ENCODE results near the gene LSM14B.

The LSM14B gene

DNA sequence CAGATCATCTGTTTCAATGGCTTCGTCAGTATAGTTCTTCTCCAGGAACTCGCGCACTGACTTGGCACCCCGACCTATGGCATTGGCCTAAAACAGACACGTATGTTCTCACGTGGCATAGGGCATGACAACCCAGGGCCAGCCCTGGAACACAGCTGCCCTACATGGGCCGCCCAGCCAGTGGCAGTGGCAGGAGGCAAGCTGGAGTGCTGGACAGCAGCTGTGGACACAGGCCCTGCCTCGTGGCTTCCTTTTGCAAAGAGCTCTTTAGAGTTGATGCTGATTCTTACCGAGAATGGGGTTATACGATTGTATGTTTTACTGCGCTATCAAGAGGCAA lies 15.9 kb downstream of the LSM14B start:
- TF ChIP-seq, protein P1, sequence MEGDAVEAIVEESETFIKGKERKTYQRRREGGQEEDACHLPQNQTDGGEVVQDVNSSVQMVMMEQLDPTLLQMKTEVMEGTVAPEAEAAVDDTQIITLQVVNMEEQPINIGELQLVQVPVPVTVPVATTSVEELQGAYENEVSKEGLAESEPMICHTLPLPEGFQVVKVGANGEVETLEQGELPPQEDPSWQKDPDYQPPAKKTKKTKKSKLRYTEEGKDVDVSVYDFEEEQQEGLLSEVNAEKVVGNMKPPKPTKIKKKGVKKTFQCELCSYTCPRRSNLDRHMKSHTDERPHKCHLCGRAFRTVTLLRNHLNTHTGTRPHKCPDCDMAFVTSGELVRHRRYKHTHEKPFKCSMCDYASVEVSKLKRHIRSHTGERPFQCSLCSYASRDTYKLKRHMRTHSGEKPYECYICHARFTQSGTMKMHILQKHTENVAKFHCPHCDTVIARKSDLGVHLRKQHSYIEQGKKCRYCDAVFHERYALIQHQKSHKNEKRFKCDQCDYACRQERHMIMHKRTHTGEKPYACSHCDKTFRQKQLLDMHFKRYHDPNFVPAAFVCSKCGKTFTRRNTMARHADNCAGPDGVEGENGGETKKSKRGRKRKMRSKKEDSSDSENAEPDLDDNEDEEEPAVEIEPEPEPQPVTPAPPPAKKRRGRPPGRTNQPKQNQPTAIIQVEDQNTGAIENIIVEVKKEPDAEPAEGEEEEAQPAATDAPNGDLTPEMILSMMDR (IDR thresholded peaks at IDR 0.05; ENCODE audit: borderline replicate concordance, insufficient read depth, low read depth, low read length), result no peak
- no peak overlapping the region for H3K4me3 ChIP-seq (ENCODE audit: low read depth, low read length)

DNA sequence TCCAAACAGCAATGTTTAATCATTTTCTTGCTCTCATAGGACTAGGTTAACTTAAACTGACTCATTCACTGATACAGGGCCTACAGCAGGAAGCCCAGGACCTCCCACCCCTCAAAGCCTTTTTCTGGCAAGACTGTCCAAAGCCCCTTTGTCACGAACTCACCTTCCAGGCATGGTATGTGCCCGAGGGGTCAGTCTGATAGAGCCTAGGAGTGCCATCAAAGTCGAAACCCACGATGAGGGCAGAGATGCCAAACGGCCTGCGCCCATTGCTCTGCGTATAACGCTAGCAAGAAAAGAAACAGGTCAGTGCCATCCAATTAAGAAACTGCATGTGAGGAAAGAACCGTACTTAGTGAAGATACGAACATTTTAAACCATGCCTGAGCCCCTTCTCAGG lies 16.6 kb downstream of the LSM14B start:
- TF ChIP-seq, protein P1 (IDR thresholded peaks at IDR 0.05; ENCODE audit: borderline replicate concordance, insufficient read depth, low read depth, low read length), result no peak

GRCh38 chr20:62139636-62140035 lies 17.4 kb downstream of the LSM14B start:
- TF ChIP-seq, protein P1 (IDR thresholded peaks at IDR 0.05; ENCODE audit: borderline replicate concordance, insufficient read depth, low read depth, low read length), result no peak
- H3K4me3 ChIP-seq (ENCODE audit: low read depth, low read length), result no peak overlapping the region

More for the DNA sequence above, 16.6 kb downstream of the LSM14B start:
- no peak overlapping the region for H3K4me3 ChIP-seq (ENCODE audit: low read depth, low read length)

- H3K4me3 ChIP-seq (ENCODE audit: low read depth, low read length), result no peak overlapping the region
These were observed 18.7 kb downstream of the LSM14B start for GRCh38 chr20:62141043-62141396.

GRCh38 chr20:62141397-62142251 lies 19.3 kb downstream of the LSM14B start:
- TF ChIP-seq, protein P1 (IDR thresholded peaks at IDR 0.05; ENCODE audit: borderline replicate concordance, insufficient read depth, low read depth, low read length), result peak; percentile 24; the same call in 1 of the 2 replicates
- H3K4me3 ChIP-seq (ENCODE audit: low read depth, low read length), result peak overlapping the region; percentile 68

More at GRCh38 chr20:62141043-62141396, 18.7 kb downstream of the LSM14B start:
- TF ChIP-seq, protein P1 (IDR thresholded peaks at IDR 0.05; ENCODE audit: borderline replicate concordance, insufficient read depth, low read depth, low read length), result no peak

GRCh38 chr20:62142252-62143080 lies 20.2 kb downstream of the LSM14B start:
- TF ChIP-seq, protein P1 (IDR thresholded peaks at IDR 0.05; ENCODE audit: borderline replicate concordance, insufficient read depth, low read depth, low read length), result no peak
- H3K4me3 ChIP-seq (ENCODE audit: low read depth, low read length), result peak overlapping the region; percentile 68
